Measurements from ENCODE around the gene PRR14L. TPM values are rescaled to one million over a fixed set of nuclear protein-coding genes. Genes with fewer than 3 reads are reported as not detected.

Gene PRR14L
- total and polyA plus RNA-seq, 2 of the 13 experiments (the other 11 are each of a cell fraction or from before 2014, with no cell fraction given), result 6.6 to 16.5 TPM

DNA sequence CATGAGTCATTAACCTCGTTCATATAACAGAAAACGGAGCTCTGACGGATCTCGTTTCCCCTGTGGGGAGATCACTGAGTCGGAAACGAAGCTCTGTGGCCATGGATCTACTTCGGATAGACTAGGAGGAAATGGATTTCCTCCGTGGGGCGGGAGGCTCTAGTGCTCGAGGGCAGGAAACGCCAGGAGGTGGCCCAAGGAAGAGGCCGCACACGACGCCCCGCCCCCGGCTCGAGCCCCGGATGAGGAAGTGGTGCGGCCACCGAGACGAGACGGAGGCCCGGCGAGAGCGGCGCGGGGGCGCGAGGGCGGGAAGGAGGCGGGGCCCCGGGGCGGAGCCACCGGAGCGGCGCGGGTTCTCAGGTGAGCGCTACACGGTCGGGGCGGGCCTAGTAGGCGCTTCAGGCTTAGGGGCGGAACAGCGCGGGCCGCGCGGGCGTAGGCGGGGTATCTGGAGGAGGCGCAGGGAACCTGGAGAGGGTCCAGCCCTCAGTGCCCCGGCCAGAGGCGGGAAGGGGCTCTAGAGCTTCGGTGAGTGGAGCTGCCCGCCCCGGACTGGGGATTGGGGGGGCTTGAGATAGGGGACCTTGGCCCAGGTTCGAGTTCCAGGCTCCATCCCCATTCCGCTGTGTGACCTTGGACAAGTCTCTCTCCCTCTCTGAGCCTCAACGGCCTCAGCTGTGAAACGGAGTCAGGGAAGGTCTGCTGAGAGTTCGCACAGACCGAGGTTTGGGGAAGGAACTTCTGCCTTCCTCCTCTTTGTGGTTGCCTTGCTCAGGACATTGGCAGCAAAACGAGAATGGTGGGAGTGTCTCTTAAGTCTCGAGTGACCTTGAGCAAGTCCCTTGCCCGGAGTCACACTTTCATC is 3.9 kb upstream of the PRR14L start, which contains the start of gene DEPDC5:
Gene DEPDC5, plus strand, starts transcription at position 386 of the 868 bp plus-strand sequence. CDS start 903 bp downstream, outside the sequence.
- Histone ChIP-seq H2AFZ (ENCODE audit: low read length) (peak within 1 kb of the TSS; percentile 62), H3K9ac (ENCODE audit: insufficient read depth, low read depth, low read length) (peak within 1 kb of the TSS; percentile 89), H3K4me3 (replicated peaks in 1 of 3; ENCODE audit: insufficient read depth in 1 of 3, low read depth in 2 of 3, low read length in 3 of 3) (peak within 1 kb of the TSS; percentile 76 to 94 (median 93)), H3K4me2 (ENCODE audit: low read depth, low read length) (peak within 1 kb of the TSS; percentile 93), H3K79me2 (ENCODE audit: insufficient read depth, low read length) (peaks cover 12% of the 10 kb centered on the region), H3K27me3 (ENCODE audit: control insufficient read depth in 1 of 2, insufficient read depth in 2 of 2, low read length in 2 of 2) (peaks cover 0 to 6% of the 10 kb centered on the region in 2 experiments; a peak in 1 of 5 replicates), H3K9me3 (ENCODE audit: low read length) (no peaks in the 10 kb centered on the region), H3K36me3 (replicated peaks in 1 of 2; ENCODE audit: control insufficient read depth in 1 of 2, insufficient read depth in 2 of 2, low read length in 2 of 2) (0 out of 5 replicates have a peak, but pooled peaks cover under 1 to 2% of the 10 kb centered on the region in 2 experiments), H3K4me1 (ENCODE audit: insufficient read depth, low read length) (peaks cover 33% of the 10 kb centered on the region), H3K27ac (ENCODE audit: extremely low read length, insufficient read depth, low read length) (peak within 1 kb of the TSS; percentile 97), H4K20me1 (ENCODE audit: insufficient read depth, low read length) (no peaks in the 10 kb centered on the region)
- peak; percentile 78 for ATAC-seq
- 0% methylated on average over 16 of the region's 65 CpGs for WGBS (ENCODE audit: low lambda C conversion rate)
- intact Hi-C loops (cut with micrococcal nuclease; ENCODE audit: unreplicated experiment), result loop anchor here (1.0 to 5.0 kb wide), 3 partner anchors 61 to 198 kb away; partner anchors contain the start of gene PISD
- FAIRE-seq, result peak; percentile 73
- BruUV-seq (replicated peaks), result TSS peak; percentile 57
- POLR2A ChIA-PET, result interaction anchor here (0.6 to 3.9 kb wide), 14 partner anchors 10 to 348 kb away, joined by 3 to 26 read pairs (median 4); partner anchors contain the start of gene PISD
- CTCF ChIA-PET (ENCODE audit: low intra/inter-chr PET ratio, low total read pairs), result no interaction called here
- in situ Hi-C loops (cut with HindIII; ENCODE audit: extremely low pct_ligation_motif_present, low pct_unique_long_range_greater_than_20kb), result loop anchor here (10.0 kb wide), 1 partner anchor 191 kb away; the partner anchor contains the start of gene YWHAH
- DNase-seq (ENCODE audit: low spot score), result peak; percentile 91
- no peak for TF ChIP-seq ZNF563 (CRISPR knock-in tag; IDR thresholded peaks at IDR 0.05)
- TF ChIP-seq ZNF703 (CRISPR knock-in tag; IDR thresholded peaks at IDR 0.05; ENCODE audit: borderline replicate concordance), result 0 out of 2 replicates have a peak, but pooled peaks have one; percentile 22
- TF ChIP-seq POLR2AphosphoS5 (IDR thresholded peaks at IDR 0.05; ENCODE audit: low read depth, low read length), result peak; percentile 93
- TF ChIP-seq NFYB (CRISPR knock-in tag; IDR thresholded peaks at IDR 0.05), result peak; percentile 42; the same call in 1 of the 2 replicates
- TF ChIP-seq ZNF431 (CRISPR knock-in tag; IDR thresholded peaks at IDR 0.05; ENCODE audit: borderline replicate concordance, low read depth), result no peak
- TF ChIP-seq SALL1 (CRISPR knock-in tag; IDR thresholded peaks at IDR 0.05), result peak; percentile 75
- no peak for TF ChIP-seq PHF5A (CRISPR knock-in tag; IDR thresholded peaks at IDR 0.05; ENCODE audit: low read depth, unreplicated experiment)
- no peak; the same call in 1 of the 2 replicates for TF ChIP-seq ZNF546 (CRISPR knock-in tag; conservative IDR thresholded peaks at IDR 0.05)
- TF ChIP-seq ZNF225 (CRISPR knock-in tag; IDR thresholded peaks at IDR 0.05), result no peak; the same call in 1 of the 2 replicates
- TF ChIP-seq PPARG (CRISPR knock-in tag; conservative IDR thresholded peaks at IDR 0.05), result 0 out of 2 replicates have a peak, but pooled peaks have one; percentile 47
- peak; percentile 45; the same call in 1 of the 2 replicates for TF ChIP-seq MEIS2 (CRISPR knock-in tag; IDR thresholded peaks at IDR 0.05)
- no peak for TF ChIP-seq TBL1XR1 (IDR thresholded peaks at IDR 0.05; ENCODE audit: borderline replicate concordance, low read length, partially characterized antibody)
- TF ChIP-seq, protein P1, sequence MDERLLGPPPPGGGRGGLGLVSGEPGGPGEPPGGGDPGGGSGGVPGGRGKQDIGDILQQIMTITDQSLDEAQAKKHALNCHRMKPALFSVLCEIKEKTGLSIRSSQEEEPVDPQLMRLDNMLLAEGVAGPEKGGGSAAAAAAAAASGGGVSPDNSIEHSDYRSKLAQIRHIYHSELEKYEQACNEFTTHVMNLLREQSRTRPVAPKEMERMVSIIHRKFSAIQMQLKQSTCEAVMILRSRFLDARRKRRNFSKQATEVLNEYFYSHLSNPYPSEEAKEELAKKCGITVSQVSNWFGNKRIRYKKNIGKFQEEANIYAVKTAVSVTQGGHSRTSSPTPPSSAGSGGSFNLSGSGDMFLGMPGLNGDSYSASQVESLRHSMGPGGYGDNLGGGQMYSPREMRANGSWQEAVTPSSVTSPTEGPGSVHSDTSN (CRISPR knock-in tag; IDR thresholded peaks at IDR 0.05), result no peak
- TF ChIP-seq, protein P2, sequence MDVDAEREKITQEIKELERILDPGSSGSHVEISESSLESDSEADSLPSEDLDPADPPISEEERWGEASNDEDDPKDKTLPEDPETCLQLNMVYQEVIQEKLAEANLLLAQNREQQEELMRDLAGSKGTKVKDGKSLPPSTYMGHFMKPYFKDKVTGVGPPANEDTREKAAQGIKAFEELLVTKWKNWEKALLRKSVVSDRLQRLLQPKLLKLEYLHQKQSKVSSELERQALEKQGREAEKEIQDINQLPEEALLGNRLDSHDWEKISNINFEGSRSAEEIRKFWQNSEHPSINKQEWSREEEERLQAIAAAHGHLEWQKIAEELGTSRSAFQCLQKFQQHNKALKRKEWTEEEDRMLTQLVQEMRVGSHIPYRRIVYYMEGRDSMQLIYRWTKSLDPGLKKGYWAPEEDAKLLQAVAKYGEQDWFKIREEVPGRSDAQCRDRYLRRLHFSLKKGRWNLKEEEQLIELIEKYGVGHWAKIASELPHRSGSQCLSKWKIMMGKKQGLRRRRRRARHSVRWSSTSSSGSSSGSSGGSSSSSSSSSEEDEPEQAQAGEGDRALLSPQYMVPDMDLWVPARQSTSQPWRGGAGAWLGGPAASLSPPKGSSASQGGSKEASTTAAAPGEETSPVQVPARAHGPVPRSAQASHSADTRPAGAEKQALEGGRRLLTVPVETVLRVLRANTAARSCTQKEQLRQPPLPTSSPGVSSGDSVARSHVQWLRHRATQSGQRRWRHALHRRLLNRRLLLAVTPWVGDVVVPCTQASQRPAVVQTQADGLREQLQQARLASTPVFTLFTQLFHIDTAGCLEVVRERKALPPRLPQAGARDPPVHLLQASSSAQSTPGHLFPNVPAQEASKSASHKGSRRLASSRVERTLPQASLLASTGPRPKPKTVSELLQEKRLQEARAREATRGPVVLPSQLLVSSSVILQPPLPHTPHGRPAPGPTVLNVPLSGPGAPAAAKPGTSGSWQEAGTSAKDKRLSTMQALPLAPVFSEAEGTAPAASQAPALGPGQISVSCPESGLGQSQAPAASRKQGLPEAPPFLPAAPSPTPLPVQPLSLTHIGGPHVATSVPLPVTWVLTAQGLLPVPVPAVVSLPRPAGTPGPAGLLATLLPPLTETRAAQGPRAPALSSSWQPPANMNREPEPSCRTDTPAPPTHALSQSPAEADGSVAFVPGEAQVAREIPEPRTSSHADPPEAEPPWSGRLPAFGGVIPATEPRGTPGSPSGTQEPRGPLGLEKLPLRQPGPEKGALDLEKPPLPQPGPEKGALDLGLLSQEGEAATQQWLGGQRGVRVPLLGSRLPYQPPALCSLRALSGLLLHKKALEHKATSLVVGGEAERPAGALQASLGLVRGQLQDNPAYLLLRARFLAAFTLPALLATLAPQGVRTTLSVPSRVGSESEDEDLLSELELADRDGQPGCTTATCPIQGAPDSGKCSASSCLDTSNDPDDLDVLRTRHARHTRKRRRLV (CRISPR knock-in tag; IDR thresholded peaks at IDR 0.05), result no peak
- TF ChIP-seq ZNF430 (CRISPR knock-in tag; IDR thresholded peaks at IDR 0.05), result no peak
- TF ChIP-seq TCF7L2 (IDR thresholded peaks at IDR 0.05; ENCODE audit: low read depth, low read length), result no peak
- no peak for TF ChIP-seq ZNF83 (CRISPR knock-in tag; IDR thresholded peaks at IDR 0.05; ENCODE audit: borderline replicate concordance)
- 0 out of 2 replicates have a peak, but pooled peaks have one; percentile 27 for TF ChIP-seq PAX8 (CRISPR knock-in tag; IDR thresholded peaks at IDR 0.05; ENCODE audit: borderline replicate concordance)

Measured in HepG2 (cell line).